ENCODE data around the gene ALDH1L1.

The ALDH1L1 gene

GRCh38 chr3:126184465-126185000, 4.1 kb upstream of the ALDH1L1 start:
- Histone ChIP-seq H3K27me3 (ENCODE audit: low read length) (no peaks in the 10 kb centered on the region), H3F3A (ENCODE audit: insufficient read depth) (no peaks in the 10 kb centered on the region), H3K9me3 (ENCODE audit: insufficient read depth, low read length) (no peaks in the 10 kb centered on the region), H3K36me3 (ENCODE audit: low read length) (no peaks in the 10 kb centered on the region), H3K27ac (ENCODE audit: low read depth, low read length) (no peak overlapping the region), H3K4me2 (ENCODE audit: low read depth, low read length, poor library complexity, severe bottlenecking) (no peak overlapping the region), H3K9me2 (replicated peaks; ENCODE audit: insufficient read depth, low read length) (no peaks in the 10 kb centered on the region), H3K4me3 (ENCODE audit: insufficient read depth, low read length, poor library complexity, severe bottlenecking) (no peak overlapping the region), H2AFZ (ENCODE audit: low read depth, low read length, severe bottlenecking) (no peak overlapping the region), H3K79me2 (ENCODE audit: insufficient read depth, low read length) (no peaks in the 10 kb centered on the region), H4K20me1 (ENCODE audit: low read depth, low read length) (no peaks in the 10 kb centered on the region), H3K9ac (ENCODE audit: low read length) (no peak overlapping the region)
- TF ChIP-seq, protein P1, sequence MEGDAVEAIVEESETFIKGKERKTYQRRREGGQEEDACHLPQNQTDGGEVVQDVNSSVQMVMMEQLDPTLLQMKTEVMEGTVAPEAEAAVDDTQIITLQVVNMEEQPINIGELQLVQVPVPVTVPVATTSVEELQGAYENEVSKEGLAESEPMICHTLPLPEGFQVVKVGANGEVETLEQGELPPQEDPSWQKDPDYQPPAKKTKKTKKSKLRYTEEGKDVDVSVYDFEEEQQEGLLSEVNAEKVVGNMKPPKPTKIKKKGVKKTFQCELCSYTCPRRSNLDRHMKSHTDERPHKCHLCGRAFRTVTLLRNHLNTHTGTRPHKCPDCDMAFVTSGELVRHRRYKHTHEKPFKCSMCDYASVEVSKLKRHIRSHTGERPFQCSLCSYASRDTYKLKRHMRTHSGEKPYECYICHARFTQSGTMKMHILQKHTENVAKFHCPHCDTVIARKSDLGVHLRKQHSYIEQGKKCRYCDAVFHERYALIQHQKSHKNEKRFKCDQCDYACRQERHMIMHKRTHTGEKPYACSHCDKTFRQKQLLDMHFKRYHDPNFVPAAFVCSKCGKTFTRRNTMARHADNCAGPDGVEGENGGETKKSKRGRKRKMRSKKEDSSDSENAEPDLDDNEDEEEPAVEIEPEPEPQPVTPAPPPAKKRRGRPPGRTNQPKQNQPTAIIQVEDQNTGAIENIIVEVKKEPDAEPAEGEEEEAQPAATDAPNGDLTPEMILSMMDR (IDR thresholded peaks at IDR 0.05; ENCODE audit: insufficient read depth, low read length, poor library complexity, severe bottlenecking), result no peak
- no peak for TF ChIP-seq EZH2phosphoT487 (conservative IDR thresholded peaks at IDR 0.05; ENCODE audit: low read length)

DNA sequence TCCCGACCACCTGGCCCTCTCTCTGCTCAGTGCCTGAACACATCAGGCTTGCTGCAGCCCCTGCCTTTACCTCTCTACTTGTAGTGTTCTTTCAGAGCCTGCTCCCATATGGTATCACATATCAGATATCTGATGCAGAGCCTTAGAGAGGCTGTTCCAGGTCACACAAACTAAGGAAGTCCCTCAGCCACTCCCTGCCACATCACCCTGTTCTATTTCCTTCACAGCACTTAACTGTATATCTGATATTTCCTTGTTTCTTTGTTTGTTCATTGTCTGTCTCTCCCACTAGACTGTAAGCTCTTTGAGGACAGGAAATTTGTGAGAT, 976 bp upstream of the ALDH1L1 start:
- no peak overlapping the region for H2AFZ ChIP-seq (ENCODE audit: low read depth, low read length, severe bottlenecking)
- H3K4me2 ChIP-seq (ENCODE audit: low read depth, low read length, poor library complexity, severe bottlenecking), result no peak overlapping the region
- no peaks in the 10 kb centered on the region for H3K36me3 ChIP-seq (ENCODE audit: low read length)
- no peak overlapping the region for H3K9ac ChIP-seq (ENCODE audit: low read length)
- no peaks in the 10 kb centered on the region for H3K9me3 ChIP-seq (ENCODE audit: insufficient read depth, low read length)
- TF ChIP-seq, protein P1 (IDR thresholded peaks at IDR 0.05; ENCODE audit: insufficient read depth, low read length, poor library complexity, severe bottlenecking), result no peak
- TF ChIP-seq EZH2phosphoT487 (conservative IDR thresholded peaks at IDR 0.05; ENCODE audit: low read length), result no peak
- H3K9me2 ChIP-seq (replicated peaks; ENCODE audit: insufficient read depth, low read length), result no peaks in the 10 kb centered on the region
- no peak overlapping the region for H3K27ac ChIP-seq (ENCODE audit: low read depth, low read length)
- H3F3A ChIP-seq (ENCODE audit: insufficient read depth), result no peaks in the 10 kb centered on the region
- no peaks in the 10 kb centered on the region for H3K79me2 ChIP-seq (ENCODE audit: insufficient read depth, low read length)
- no peaks in the 10 kb centered on the region for H3K27me3 ChIP-seq (ENCODE audit: low read length)
- H3K4me3 ChIP-seq (ENCODE audit: insufficient read depth, low read length, poor library complexity, severe bottlenecking), result no peak overlapping the region
- no peaks in the 10 kb centered on the region for H4K20me1 ChIP-seq (ENCODE audit: low read depth, low read length)

DNA sequence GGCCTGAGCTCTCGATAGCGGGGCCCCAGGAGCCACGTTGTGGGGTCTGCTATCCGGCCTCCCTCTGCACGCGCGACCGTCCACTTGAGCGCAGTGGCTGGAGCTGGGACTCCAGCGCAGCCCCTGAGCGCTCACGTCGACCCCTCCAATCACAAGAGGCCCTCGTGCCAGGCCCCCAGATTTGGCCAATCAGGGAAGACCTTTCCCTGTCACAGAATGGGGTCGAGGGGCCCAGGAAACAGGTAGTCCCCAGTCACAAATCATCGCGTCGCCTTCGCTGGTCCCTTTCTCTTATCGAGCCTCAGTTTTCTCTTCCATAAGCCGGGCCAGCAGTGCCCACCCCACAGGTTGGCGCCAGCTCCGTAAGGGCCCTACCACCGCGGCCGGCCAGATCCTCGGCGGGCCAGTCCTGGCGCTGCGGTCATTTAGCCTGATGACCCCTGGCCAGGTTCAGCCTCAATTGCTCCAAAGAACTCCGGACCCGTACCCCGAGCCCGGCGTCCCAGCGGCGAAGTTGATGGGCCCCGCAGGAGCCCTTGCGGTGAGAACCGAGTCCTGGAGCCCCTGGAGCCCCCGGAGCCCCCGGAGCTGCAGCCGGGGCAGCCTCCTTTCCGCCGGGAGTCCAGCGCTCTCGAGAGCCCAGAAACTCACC, 435 bp downstream of the ALDH1L1 start:
- H3K9me2 ChIP-seq (replicated peaks; ENCODE audit: insufficient read depth, low read length), result no peaks in the 10 kb centered on the region
- H3K9me3 ChIP-seq (ENCODE audit: insufficient read depth, low read length), result no peaks in the 10 kb centered on the region
- H3K9ac ChIP-seq (ENCODE audit: low read length), result no peak overlapping the region
- H3K36me3 ChIP-seq (ENCODE audit: low read length), result no peaks in the 10 kb centered on the region
- no peaks in the 10 kb centered on the region for H3K79me2 ChIP-seq (ENCODE audit: insufficient read depth, low read length)
- no peak overlapping the region for H3K27ac ChIP-seq (ENCODE audit: low read depth, low read length)
- no peak overlapping the region for H3K4me2 ChIP-seq (ENCODE audit: low read depth, low read length, poor library complexity, severe bottlenecking)
- H4K20me1 ChIP-seq (ENCODE audit: low read depth, low read length), result no peaks in the 10 kb centered on the region
- H3F3A ChIP-seq (ENCODE audit: insufficient read depth), result no peaks in the 10 kb centered on the region
- H2AFZ ChIP-seq (ENCODE audit: low read depth, low read length, severe bottlenecking), result no peak overlapping the region
- no peak overlapping the region for H3K4me3 ChIP-seq (ENCODE audit: insufficient read depth, low read length, poor library complexity, severe bottlenecking)
- no peaks in the 10 kb centered on the region for H3K27me3 ChIP-seq (ENCODE audit: low read length)
- TF ChIP-seq EZH2phosphoT487 (conservative IDR thresholded peaks at IDR 0.05; ENCODE audit: low read length), result no peak
- TF ChIP-seq, protein P1 (IDR thresholded peaks at IDR 0.05; ENCODE audit: insufficient read depth, low read length, poor library complexity, severe bottlenecking), result no peak

Measured in SU-DHL-6 (cell line).